ENCODE measurements around the gene TLR5. TPM values are rescaled to one million over a fixed set of nuclear protein-coding genes. Genes with fewer than 3 reads are reported as not detected.

The TLR5 gene
- total and polyA plus RNA-seq, 2 of the 4 experiments (the other 2 are of a cell fraction), result 0.09 to 0.18 TPM

- H3K27ac ChIP-seq (ENCODE audit: insufficient read depth, low read length), result no peak overlapping the region
- no CpG with 5 or more reads among the region's 5 CpGs for WGBS, 2 experiments (ENCODE audit: extremely low coverage in 2 of 2, insufficient read length in 1 of 2)
- dilution Hi-C loops (cut with HindIII; ENCODE audit: low sequenced_read_pairs, unreplicated experiment) (no loop called here), intact Hi-C loops (cut with micrococcal nuclease) (no loop called here), in situ Hi-C loops (cut with MboI; ENCODE audit: low sequenced_read_pairs) (no loop called here)
- no peak overlapping the region for H2BK5ac ChIP-seq (ENCODE audit: low read depth, low read length, poor library complexity, severe bottlenecking)
- peaks cover 8% of the 10 kb centered on the region for H3K27me3 ChIP-seq (ENCODE audit: control insufficient read depth, insufficient read depth, low read length)
- H4K5ac ChIP-seq (ENCODE audit: low read depth, low read length), result no peak overlapping the region
- no peak overlapping the region for H2BK120ac ChIP-seq (ENCODE audit: low read depth, low read length)
- H3K4me1 ChIP-seq (ENCODE audit: control insufficient read depth, insufficient read depth, low read length), result no peaks in the 10 kb centered on the region
- H3K36me3 ChIP-seq (ENCODE audit: control insufficient read depth, insufficient read depth, low read length), result no peaks in the 10 kb centered on the region
- H3K14ac ChIP-seq (replicated peaks; ENCODE audit: low read depth, low read length), result no peak overlapping the region
- no peak overlapping the region for H3K4ac ChIP-seq (ENCODE audit: low read depth, low read length)
- POLR2A ChIA-PET (ENCODE audit: unreplicated experiment), result no interaction called here
- H2BK15ac ChIP-seq (ENCODE audit: low read depth, low read length), result no peak overlapping the region
- no peak overlapping the region for H3K4me2 ChIP-seq (ENCODE audit: low read depth, low read length)
- BruUV-seq (replicated peaks), result no TSS peak
- no peak for ATAC-seq (ENCODE audit: low read depth)
- no peak overlapping the region for H3K9ac ChIP-seq (ENCODE audit: low read depth, low read length)
- DNase-seq, result no peak
- no peak overlapping the region for H3K4me3 ChIP-seq (ENCODE audit: insufficient read depth, low read depth, low read length)
- no peak overlapping the region for H2BK20ac ChIP-seq (ENCODE audit: low read depth, low read length)
- no peak overlapping the region for H3K23ac ChIP-seq (ENCODE audit: low read depth, low read length)
- H3K9me3 ChIP-seq (ENCODE audit: control insufficient read depth, insufficient read depth, low read length), result no peaks in the 10 kb centered on the region
- no peak overlapping the region for H3K56ac ChIP-seq (ENCODE audit: extremely low read depth, insufficient read depth, low read length)
- no peak overlapping the region for H2AK9ac ChIP-seq (replicated peaks; ENCODE audit: low read depth, low read length, poor library complexity)
- H3K18ac ChIP-seq (ENCODE audit: low read depth, low read length), result no peak overlapping the region
- H4K20me1 ChIP-seq (ENCODE audit: insufficient read depth, low read length), result no peaks in the 10 kb centered on the region
- CTCF ChIA-PET, result no interaction called here
- TF ChIP-seq RAD21 (IDR thresholded peaks at IDR 0.05; ENCODE audit: low read length) (no peak), FOS (IDR thresholded peaks at IDR 0.05; ENCODE audit: low read depth, low read length) (no peak), NFE2L2 (IDR thresholded peaks at IDR 0.05; ENCODE audit: low read depth, low read length) (no peak)
- H2AFZ ChIP-seq (replicated peaks; ENCODE audit: low read length, poor library complexity), result no peak overlapping the region
- no peak overlapping the region for H4K8ac ChIP-seq (ENCODE audit: low read depth in 2 of 2, low read length in 2 of 2)
- no peak overlapping the region for H2AK5ac ChIP-seq (ENCODE audit: low read depth, low read length)
- H4K91ac ChIP-seq (ENCODE audit: insufficient read depth, low read depth, low read length), result no peak overlapping the region
- H3K9me1 ChIP-seq (ENCODE audit: insufficient read depth, low read length), result no peaks in the 10 kb centered on the region
- no peaks in the 10 kb centered on the region for H3K79me1 ChIP-seq (ENCODE audit: low read depth in 1 of 2, low read length in 2 of 2)
These were observed 76.6 kb downstream of the TLR5 start for GRCh38 chr1:223066415-223066814.
